ENCODE data around the gene DALRD3. TPM values are rescaled to one million over a fixed set of nuclear protein-coding genes. Genes with fewer than 3 reads are reported as not detected.
A peak's percentile ranks its signal among the peaks of the same experiment; 100 is the strongest.
"Not testable (repeated sequence)": the region's sequence is repeated elsewhere in the genome, so short reads cannot be mapped to it uniquely, and the experiment has no call there.

Gene DALRD3
- total RNA-seq, 1 donor from 2014 or later: 37.0 TPM

DNA sequence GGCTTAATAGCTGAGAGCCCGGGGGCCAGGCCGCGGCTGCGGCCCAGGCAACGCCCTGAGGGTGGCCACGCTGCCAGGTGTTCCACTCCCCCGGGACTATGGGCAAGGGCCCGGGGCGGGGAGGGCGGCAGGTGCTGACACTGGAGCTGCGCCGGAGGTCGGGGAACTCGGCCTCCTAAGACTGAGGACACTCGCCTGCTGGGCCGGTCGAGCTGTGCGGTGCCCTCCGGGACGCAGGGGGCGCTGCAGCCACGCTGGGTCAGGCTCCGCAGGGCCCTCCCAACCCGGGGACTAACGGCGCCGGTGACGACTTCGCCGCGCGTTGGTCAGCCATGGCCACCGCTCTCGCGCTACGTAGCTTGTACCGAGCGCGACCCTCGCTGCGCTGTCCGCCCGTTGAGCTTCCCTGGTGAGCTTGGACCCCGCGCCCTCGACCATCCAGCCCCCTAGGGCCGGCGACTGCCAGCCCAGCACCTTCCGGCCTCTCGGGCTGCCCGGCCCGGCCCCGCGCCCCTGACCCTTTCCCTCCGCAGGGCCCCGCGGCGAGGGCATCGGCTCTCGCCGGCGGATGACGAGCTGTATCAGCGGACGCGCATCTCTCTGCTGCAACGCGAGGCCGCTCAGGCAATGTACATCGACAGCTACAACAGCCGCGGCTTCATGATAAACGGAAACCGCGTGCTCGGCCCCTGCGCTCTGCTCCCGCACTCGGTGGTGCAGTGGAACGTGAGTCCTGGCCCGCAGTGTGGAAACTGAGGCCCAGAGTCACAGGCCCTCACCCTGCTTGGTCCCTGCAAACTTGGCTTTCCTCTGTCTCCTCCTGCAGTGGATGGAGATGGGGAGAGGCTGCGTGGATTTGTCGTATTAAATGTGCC lies 3.7 kb upstream of the DALRD3 start, which contains the start of gene NDUFAF3:
NDUFAF3 (plus strand) TSS at position 309 of the 875 bp plus-strand sequence; CDS start at position 333, 24 bp downstream.
- DNase-seq (ENCODE audit: low spot score): peak; percentile 94

DNA sequence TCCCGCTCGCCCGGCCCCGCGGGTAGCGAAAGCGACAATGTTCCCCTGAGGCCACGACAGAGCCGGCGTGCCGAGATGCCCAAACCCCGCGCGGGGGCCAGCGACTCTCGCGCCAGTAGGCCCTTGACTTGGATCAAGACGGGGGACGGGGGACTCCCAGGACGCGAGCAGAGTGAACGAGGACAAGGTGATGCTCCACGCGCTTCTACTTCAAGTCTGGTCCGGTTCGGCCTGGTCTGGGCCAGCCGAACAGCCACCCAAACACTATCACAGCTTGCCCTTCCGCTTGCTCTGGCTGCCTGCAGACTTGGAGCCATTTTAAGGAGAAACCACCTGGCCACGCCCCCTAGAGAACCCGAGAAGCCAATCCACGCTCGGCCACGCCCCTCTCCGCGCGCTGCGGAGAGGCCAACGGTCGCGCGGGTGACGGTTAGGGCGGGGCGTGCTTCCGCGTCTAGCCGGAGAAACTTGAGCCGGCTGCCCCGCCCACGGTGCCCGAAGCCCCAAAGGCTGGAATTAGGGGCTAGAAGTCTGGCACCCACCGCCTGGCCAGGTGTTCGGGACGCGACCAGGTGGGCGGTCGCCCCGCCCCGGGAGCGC lies 2.9 kb upstream of the DALRD3 start:
- peak; percentile 99 for DNase-seq (ENCODE audit: low spot score)

DNA sequence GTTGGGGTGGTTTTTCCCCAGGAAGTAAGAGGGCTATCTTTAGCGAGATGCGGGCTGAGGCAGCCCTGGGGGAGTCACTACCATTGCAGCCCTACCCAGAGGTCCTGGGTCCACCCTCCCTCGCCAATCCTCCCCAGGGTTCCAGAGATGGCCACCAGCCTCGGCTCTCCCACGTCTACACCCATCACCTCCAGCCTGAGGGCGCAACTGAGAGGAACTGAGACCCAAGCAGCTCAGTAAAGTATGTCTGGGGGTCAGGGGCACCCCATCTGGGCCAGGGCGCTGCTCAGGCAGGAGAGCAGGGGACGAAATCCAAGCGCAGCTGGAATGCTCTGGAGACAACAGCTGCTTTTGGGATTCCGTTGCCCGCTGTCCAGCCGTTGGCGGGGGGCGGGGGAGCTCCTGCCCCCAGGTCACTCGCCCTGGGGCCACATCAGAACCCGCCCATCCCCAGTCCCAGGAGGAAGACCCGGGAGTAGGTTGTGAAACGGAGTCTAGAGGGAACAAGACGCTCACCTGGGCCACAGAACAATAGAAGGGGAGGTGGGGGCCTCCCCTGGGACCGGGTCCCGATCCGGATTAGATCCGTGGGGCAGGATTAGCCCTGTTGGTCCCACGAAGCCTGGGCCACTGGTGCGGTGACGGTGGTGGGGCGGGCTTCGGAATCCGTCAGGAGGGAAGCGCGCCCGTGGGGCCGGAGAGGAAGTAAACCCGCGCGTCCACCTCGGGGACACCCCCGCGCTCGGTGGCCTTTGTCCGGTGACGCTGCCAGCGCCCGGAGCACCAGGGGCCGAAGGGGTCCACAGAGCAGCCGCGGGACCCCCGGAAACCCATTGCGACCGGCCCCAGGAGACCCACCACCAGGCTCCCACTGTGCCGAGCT lies 2.2 kb upstream of the DALRD3 start:
- peak; percentile 67 for DNase-seq (ENCODE audit: low spot score)

DNA sequence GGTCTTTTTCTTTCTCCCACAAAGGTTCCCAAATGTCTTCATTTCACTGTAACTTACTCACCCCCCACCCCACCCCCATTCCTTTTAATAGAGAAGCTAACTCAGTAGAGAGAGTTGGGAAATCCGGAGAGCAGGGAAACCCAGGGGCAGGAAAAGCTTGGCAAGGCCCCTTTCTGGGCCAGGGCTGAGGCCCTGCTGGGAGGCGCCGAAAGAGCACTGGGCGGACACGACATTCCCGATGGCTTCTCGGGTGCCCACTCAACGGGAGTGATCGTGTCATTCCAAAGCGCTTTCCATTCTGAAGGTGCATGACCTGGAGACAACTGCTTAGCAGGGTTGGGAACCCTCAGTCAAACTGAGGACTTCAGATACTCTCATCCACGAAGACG lies 1.6 kb upstream of the DALRD3 start:
- DNase-seq (ENCODE audit: low spot score): no peak

DNA sequence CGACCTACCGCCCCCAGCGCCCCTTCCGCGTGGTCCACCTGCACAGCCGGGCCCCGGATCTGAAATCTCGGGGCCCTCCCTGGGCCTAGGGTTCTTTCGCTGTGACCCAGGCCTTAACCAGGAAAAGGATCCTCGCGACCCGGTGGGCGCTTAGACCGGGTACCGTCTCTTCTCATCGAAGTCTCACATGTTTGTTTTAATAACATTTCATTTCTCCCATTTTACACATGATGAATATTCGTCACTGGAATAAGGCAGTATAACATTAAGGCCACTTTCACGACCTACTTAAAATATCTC lies 277 bp upstream of the DALRD3 start:
- no peak for DNase-seq (ENCODE audit: low spot score)

DNA sequence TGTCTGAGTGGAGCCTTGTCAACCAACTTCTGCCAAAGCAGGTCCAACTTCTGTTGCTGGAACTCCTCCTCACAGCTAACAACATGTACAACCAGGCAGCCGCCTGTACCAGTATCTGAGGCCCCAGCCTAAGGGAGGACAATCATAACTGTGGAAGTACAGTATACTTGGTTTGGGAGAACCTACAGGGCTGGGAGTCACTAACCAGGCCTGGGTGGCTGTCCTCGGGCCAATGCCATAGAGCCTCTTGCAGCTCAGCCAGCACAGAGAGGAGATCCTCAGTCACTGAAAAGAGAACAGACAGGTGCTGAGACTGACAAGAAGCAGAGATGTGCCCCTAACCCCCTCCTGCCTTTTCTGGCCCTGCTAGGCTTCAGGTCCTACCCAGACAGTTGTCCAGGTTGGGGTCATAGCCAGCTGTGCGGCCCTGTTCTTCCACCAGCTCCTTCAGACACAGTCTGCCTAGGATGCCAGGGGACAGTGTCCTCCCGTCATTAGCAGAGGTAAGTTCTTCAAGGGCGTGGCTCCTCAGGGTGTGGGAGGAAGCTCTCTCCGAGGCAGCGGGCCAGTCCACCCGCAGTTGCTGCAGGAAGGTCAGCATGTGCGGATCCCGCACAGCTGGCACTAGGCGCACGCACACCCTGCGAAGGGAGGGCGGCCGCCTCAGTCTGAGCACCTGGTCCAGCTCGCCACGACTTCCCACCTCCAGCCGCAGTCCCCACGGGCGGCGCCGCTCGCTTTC lies 980 bp downstream of the DALRD3 start:
- no peak for DNase-seq (ENCODE audit: low spot score)

DNA sequence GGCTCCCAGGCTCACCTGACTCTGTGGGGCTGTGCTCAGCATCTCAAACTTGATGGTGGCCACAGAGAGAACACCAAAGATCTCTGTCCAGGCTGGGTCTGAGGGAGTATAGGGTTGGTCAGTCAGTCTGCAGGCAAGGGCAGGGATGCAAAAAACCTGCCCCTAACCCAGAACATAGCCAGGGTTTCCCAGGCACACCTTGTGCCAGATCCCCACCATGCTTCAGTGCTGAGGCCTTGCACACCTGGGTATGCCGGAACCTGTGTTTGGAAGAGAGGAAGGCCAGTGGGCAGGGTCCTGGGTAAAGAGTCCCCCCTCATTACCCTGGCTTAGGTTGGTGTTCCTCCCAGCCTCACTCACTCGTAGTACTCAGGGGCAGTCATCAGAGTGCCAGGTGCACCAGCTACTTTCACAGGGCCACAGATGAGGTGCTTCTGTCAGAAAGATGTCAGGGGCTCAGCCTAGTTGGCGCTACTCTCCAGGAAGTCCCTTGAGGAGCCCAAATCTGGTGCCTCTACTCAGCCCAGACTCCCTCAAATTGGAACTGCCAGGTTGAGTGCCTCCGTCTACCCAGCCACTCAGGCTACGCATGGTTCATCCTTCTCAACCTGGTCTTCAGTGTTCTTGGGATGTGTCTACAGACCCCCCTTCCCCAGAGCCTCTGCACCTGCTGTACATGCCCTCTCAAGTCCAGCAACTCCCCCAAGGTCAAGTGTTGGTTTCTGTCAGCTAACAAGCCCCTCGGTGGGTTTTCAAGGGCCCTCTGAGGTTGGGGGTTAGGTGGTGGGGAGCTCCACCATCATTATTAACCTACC lies 1.8 kb downstream of the DALRD3 start:
- no peak for DNase-seq (ENCODE audit: low spot score)

DNA sequence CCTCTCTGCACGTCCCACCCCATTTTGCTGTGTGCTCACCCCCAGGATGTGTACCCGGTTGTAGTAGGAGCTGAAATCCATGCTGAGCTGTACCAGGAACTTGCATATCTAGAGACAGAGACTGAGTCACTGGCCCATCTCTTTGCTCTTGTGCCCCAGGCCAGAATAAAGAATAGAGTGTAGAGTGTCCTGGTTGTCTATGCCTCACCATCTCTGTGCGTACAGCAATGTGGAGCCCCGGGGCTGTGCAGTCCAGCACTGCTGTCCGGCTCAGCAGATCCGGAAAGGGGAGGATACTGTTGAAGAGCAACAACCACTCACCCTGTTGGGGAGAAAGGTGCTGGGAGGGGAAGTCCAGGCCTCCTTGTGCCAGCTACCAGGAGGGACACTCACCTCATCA lies 2.6 kb downstream of the DALRD3 start:
- no peak for DNase-seq (ENCODE audit: low spot score)

DNA sequence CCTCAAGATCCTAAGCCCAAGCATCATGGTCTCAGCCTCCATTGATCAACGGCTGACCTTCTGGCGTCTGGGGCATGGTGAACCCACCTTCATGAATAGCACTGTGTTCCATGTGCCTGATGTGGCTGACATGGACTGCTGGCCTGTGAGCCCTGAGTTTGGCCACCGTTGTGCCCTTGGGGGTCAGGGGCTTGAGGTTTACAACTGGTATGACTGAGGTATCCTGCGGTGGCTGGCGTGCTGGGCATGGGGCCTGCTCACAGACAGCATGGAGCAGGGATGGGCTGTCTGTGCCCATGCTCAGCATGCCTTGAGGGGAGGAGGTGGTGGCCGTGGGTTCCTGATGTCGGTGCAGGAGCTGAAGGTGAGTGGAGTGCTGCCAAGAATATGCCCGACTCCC lies 3.3 kb downstream of the DALRD3 start:
- no peak for DNase-seq (ENCODE audit: low spot score)

DNA sequence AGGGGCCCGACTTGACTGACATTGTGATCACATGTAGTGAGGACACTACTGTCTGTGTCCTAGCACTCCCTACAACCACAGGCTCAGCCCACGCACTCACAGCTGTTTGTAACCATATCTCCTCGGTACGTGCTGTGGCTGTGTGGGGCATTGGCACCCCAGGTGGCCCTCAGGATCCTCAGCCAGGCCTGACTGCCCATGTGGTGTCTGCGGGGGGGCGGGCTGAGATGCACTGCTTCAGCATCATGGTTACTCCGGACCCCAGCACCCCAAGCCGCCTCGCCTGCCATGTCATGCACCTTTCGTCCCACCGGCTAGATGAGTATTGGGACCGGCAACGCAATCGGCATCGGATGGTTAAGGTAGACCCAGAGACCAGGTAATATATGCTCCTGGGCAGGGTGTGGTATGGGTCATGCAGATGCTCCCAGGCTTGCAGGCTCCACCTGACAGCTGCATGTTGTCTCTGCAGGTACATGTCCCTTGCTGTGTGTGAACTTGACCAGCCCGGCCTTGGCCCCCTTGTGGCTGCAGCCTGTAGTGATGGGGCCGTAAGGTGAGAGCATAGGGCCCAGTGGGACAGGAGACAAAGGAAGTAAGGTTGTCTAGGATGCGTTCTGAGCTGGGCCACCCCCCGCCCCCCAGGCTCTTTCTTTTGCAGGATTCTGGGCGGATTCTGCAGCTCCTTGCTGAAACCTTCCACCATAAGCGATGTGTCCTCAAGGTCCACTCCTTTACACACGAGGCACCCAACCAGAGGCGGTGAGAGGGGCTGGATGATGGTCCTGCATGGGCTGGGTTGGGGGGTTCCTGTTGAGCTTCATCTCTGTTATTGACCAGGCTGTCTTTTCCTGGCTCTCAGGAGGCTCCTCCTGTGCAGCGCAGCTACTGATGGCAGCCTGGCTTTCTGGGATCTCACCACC lies 4.4 kb downstream of the DALRD3 start:
- DNase-seq (ENCODE audit: low spot score): no peak

DNA sequence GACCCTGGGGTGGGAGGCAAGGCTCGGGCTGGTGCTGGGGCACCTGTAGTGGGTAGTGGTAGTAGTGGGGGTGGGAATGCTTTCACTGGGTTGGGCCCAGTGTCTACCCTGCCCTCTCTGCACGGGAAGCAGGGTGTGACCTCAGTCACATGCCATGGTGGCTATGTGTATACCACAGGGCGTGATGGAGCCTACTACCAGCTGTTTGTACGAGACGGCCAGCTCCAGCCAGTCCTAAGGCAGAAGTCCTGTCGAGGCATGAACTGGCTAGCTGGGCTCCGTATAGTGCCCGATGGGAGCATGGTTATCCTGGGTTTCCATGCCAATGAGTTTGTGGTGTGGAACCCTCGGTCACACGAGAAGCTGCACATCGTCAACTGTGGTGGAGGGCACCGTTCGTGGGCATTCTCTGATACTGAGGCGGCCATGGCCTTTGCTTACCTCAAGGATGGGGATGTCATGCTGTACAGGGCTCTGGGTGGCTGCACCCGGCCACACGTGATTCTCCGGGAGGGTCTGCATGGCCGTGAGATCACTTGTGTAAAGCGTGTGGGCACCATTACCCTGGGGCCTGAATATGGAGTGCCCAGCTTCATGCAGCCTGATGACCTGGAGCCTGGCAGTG lies 5.2 kb downstream of the DALRD3 start:
- no peak for DNase-seq (ENCODE audit: low spot score)

DNA sequence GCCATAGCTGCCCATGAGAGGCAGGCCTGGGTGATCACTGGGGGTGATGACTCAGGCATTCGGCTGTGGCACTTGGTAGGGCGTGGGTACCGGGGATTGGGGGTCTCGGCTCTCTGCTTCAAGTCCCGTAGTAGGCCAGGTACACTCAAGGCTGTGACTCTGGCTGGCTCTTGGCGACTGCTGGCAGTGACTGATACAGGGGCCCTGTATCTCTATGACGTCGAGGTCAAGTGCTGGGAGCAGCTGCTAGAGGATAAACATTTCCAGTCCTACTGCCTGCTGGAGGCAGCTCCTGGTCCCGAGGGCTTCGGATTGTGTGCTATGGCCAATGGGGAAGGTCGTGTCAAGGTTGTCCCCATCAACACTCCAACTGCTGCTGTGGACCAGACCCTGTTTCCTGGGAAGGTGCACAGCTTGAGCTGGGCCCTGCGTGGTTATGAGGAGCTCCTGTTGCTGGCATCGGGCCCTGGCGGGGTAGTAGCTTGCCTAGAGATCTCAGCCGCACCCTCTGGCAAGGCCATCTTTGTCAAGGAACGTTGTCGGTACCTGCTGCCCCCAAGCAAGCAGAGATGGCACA lies 5.9 kb downstream of the DALRD3 start:
- no peak for DNase-seq (ENCODE audit: low spot score)

DNA sequence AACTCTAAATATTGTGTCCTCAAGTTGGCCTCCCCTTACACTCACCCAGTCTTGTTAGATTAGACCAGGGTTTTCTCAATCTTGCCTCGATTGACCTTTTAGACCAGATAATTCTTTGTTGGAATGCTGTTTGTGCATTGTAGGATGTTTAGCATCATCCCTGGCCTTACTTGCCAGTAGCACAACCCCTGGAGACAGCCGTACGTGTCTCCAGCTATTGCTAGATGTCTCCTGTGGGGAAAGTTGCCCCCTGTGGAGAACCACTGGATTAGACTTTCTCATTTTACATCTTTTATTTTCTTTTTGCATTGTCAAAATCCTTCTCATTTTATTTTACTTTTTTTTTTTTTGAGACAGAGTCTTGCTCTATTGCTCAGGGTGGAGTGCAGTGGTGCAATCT lies 9.0 kb downstream of the DALRD3 start:
- no peak for DNase-seq (ENCODE audit: low spot score)

DNA sequence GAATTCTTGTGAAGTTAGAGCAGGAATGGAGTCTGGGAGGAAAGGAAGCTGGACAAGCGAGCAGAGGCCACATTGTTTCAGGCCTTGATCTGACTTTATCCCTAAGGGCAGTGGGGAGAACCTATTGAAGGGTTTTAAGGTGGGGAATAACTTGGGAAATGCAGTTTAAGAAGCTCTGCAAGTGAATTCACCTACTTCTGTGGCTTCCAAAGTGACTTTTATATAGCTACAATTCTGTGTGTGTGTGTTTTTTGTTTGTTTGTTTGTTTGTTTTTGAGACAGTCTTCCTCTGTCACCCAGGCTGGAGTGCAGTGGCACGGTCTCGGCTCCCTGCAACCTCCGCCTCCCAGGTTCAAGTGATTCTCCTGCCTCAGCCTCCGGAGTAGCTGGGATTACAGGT lies 9.8 kb downstream of the DALRD3 start:
- not testable (repeated sequence) for DNase-seq (ENCODE audit: low spot score)

DNA sequence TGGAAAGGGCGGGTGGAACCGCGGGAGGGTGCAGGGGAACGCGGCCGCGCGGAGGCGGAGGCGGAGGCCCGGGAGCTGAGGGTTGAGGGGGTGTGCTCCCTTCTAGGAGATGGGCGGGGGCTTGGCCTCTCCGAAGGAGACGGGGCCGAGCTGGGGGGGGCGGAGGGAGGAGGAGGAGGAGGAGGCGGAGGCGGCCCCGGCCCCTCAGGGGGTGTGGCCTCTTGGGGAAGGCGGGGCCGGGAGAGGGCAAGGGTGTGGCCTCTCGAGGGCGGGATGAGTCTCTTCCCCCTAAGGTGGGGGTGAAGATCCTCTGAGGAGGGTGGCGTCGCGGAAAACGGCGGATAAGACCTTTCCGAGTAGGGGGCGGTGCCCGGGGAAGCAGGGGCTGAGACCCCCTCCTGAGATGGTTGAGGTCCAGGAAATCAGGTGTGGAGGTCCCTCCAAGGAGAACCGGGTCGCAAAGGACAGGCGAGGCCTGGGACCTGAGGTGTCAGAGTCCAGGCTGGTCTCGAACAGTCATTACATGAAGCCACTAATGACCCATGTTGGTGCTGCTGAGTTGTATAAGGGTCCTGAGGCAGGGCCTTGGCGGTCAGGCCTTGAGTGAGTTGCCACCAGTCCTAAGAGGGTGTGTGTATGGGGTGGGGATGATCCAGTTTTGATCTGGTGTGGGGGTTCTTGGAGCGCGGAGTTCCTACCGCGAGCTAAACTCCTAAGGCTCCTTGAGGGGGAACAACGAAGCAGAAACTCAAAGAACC lies 10.4 kb downstream of the DALRD3 start:
- peak; percentile 93 for DNase-seq (ENCODE audit: low spot score)

DNA sequence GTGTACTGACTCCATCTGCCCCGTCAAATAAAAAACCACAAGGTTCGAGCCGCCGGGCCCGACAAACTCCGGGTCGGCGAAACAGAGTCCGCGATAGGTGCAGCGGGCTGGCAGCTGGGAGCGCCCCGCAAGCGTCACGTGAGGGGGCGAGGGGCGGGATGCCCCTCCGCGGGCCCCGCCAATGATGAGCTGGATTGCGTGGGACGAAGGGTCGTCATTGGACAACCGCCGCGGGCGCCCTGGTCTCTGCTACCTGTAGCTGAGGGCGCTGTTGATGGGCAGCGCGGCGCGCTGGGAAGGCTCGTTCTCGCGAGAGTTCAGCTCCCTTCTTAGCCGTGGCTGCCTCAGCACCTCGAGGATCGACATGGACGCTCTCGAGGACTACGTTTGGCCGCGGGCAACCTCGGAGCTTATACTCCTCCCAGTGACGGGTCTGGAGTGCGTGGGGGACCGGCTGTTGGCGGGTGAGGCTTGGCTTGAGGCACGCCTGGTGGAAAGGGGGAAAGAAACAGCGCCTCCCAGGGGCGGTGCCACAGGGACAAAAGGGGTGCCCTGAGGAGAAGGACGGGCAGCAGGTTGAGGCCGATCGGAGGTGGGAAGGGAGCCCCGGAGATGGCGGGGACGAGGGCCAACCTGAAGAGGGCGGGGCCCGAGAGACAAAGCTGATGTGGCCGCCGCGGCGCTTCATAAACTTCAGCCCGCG lies 11.2 kb downstream of the DALRD3 start, which contains the start of gene WDR6:
WDR6 (plus strand) TSS at position 324 of the 703 bp plus-strand sequence; CDS start at position 365, 41 bp downstream.
- peak; percentile 98 for DNase-seq (ENCODE audit: low spot score)

DNA sequence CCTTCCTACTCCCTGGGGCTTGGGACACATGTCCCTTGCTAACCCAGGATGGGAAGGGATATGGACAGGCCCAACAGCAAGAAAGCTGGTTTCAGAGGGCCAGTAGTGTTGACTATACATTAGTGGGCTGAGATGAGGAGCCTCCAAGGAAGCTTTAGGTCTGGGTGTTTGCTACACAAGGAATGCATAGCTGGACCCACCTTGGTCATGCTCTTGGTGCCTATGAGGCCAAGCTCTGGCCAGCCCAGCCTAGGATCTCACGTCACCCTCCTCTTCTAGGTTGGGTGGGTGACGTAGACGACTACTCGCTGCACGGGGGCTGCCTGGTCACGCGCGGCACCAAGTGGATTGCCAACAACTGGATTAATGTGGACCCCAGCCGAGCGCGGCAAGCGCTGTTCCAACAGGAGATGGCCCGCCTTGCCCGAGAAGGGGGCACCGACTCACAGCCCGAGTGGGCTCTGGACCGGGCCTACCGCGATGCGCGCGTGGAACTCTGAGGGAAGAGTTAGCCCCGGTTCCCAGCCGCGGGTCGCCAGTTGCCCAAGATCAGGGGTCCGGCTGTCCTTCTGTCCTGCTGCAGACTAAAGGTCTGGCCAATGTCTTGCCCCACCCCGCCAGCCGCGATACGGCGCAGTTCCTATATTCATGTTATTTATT lies 11.8 kb downstream of the DALRD3 start:
- peak; percentile 58 for DNase-seq (ENCODE audit: low spot score)

All from ureter (tissue), 1 donor.